Left cardiac atrium (tissue), 4 donors: ENCODE results near the gene PISD. TPM values are rescaled to one million over a fixed set of nuclear protein-coding genes. Genes with fewer than 3 reads are reported as not detected.

ENCODE experiments used
- ATAC-seq, 2 donors: fragments of 200-7000 bp; cut with Tn5 transposase; one replicate each; pipeline ENCODE4 v1.9.1; 2020; ENCODE audit warnings: mild to moderate bottlenecking in 2 of 2, moderate library complexity in 2 of 2
- DNase-seq: peaks from one replicate; pipeline ENCODE4 v3.0.0-alpha.2; 2020
- intact Hi-C, 2 donors: fragments of 100-400 bp; cut with DNase I; formaldehyde crosslinking; loops; one replicate each; pipeline versions ENCODE4 v1.14.1 to v1.15.1; 2022 to 2023
- microRNA-seq, 2 donors: library from miRNA; unstranded; fragments of <30 nt; microRNA quantifications; one replicate each; pipeline ENCODE4 v1.2.0, GENCODE V29; 2020
- total RNA-seq, 2 donors: library from RNA; stranded (reverse); fragmentation: NEBNext Ultra II Directional; extraction: Animal tissue kit (Norgen Biotek cat#: 25700); gene quantifications; one replicate each; pipeline ENCODE4 v1.2.1, GENCODE V29; 2021
- donor health status: DM: no; HTN: yes; CAD: no.
- donor health status: DM: no; HTN: yes; CAD: no; lungs with severe emphysema.
- donor health status: DM: yes; HTN: yes; CAD: no.
- donor health status: Dilated cardiomyopathy.

The PISD gene
- total RNA-seq, 2 donors from 2014 or later, result 25.2 to 40.8 TPM

GRCh38 chr22:31586137-31586920 lies 75.7 kb downstream of the PISD start:
- intact Hi-C loops, result no loop called here
- ATAC-seq (peak; percentile 71 to 76), DNase-seq (no peak)

GRCh38 chr22:31585161-31585859 lies 76.7 kb downstream of the PISD start:
- intact Hi-C loops, result no loop called here
- DNase-seq, result no peak
- peak; percentile 52 to 80 for ATAC-seq

- ATAC-seq (no peak), DNase-seq (no peak)
- intact Hi-C loops, result no loop called here
Observed at GRCh38 chr22:31584804-31585160, 77.2 kb downstream of the PISD start.

- DNase-seq, result no peak
- intact Hi-C loops, result no loop called here
- ATAC-seq, result no peak
Observed at GRCh38 chr22:31583861-31584485, 78.0 kb downstream of the PISD start.

DNA sequence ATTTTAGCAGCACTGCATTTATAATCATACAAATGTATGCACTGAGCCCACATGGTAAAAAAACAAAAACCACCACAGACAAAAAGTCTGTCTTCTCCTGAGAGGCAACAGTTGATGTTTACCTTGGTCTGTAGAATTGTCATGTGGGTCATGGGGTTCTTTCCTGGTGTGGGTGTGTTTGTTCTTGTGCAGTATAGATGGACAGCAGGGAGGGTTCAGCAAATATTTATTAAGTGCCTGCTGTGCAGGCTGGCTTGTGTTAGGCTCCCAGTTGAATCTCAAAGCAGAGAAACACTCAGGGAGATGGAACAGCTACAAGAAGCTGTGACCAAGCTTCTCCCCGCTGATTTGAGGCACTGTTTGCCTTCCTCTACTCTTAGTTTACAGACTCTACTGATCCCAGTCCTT lies 82.2 kb downstream of the PISD start:
- DNase-seq (no peak), ATAC-seq (no peak)
- intact Hi-C loops, result no loop called here

- intact Hi-C loops, result no loop called here
- no peak for DNase-seq
- ATAC-seq, result no peak
Observed at GRCh38 chr22:31578171-31578570, 83.8 kb downstream of the PISD start.

GRCh38 chr22:31577711-31578110 lies 84.3 kb downstream of the PISD start:
- DNase-seq (no peak), ATAC-seq (no peak)
- intact Hi-C loops, result no loop called here

GRCh38 chr22:31575190-31575589 lies 86.8 kb downstream of the PISD start:
- DNase-seq (no peak), ATAC-seq (no peak)
- intact Hi-C loops, result no loop called here

- DNase-seq (no peak), ATAC-seq (peak in 1 of 2 donors; percentile 77)
- intact Hi-C loops, result no loop called here
Observed at GRCh38 chr22:31574055-31574670, 87.9 kb downstream of the PISD start.

DNA sequence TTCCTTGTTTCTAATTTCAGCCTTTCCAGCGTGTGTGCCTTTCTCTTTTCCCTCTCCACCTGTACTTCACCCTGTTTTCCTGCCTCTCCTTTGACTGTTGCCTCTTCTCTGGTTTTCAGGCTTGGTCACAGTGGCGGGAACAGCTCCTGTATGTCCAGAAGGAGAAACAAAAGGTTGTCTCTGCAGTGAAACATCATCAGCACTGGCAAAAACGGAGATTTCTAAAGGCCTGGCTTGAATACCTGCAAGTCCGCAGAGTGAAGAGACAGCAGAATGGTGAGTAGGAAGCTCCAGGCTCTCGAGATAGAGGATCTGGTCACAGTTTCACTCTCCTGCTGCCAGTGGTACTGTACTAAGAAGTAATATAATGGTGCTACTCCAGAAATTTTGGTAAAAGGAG lies 89.1 kb downstream of the PISD start:
- DNase-seq (no peak), ATAC-seq (no peak)
- intact Hi-C loops, result no loop called here

- intact Hi-C loops, result loop anchor here in 1 of 2 donors (5.0 kb wide), 1 partner anchor 63 kb away; no protein-coding TSS in a partner anchor
- ATAC-seq (no peak), DNase-seq (no peak)
Observed at GRCh38 chr22:31569126-31569525, 92.9 kb downstream of the PISD start.

Small RNAs within 50 kb of the gene (microRNA-seq; reads per million reads assigned to microRNA genes)
- gene MIR7109, result 0 reads per million in 2 donors

Other genes with a start within 250 kb of the PISD start
- 10 to 100 TPM; 21.8 to 24.7 TPM for gene EIF4ENIF1, start 172.4 kb downstream of the PISD start, total RNA-seq
- gene SFI1, start 165.7 kb downstream of the PISD start, total RNA-seq, result 1 to 10 TPM; 8.2 to 9.9 TPM
- gene PRR14L, start 87.9 kb upstream of the PISD start, total RNA-seq, result 10 to 100 TPM; 21.2 to 23.6 TPM
- 10 to 100 TPM; 12.2 to 14.7 TPM for gene DEPDC5, start 91.8 kb upstream of the PISD start, total RNA-seq